ENCODE measurements around the gene ADRA2C. TPM values are rescaled to one million over a fixed set of nuclear protein-coding genes. Genes with fewer than 3 reads are reported as not detected.

ADRA2C gene
- total and polyA plus RNA-seq, 2 donors = 0.33 to 4.4 TPM

DNA sequence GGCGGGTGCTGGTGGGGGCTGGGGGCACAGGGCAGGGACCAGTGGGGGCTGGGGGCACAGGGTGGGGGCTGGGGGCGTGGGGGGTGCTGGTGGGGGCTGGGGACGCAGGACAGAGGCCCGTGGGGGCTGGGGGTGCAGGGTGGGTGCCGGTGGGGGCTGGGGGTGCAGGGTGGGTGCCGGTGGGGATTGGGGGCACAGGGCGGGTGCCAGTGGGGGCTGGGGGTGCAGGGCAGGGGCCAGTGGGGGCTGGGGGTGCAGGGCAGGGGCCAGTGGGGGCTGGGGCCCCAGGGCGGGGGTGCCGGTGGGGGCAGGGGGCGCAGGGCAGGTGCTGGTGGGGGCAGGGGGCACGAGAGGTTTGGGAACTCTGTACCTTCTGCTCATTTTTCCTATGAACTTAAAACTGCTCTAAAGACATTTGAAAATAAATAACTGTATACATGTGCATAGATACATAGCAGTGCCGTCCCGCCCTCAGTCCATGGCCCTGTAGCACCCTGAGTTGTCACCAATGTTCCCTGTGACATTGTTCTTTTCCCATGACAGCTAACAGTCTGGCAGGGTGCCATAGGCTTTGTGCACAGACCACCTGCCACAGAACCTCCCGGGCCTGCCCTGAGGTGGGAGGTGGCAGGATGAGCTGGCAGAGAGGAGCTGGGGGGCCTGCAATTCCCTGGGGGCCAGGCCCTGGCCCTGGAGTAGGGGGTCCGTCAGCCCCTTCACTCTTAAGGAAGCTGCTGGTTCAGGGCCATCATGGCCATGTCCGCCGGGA, 35.6 kb upstream of the ADRA2C start:
- peaks cover under 1 to 13% of the 10 kb centered on the region in 2 donors for H3K27me3 ChIP-seq (ENCODE audit: control insufficient read depth in 2 of 2, insufficient read depth in 1 of 2, low read length in 1 of 2)
- DNase-seq (ENCODE audit: low read depth in 6 of 9, low spot score in 9 of 9) = no peak
- H3K27ac ChIP-seq (ENCODE audit: low read depth in 1 of 2, low read length in 1 of 2) = no peak overlapping the region
- 88% methylated on average over 17 of the region's 17 CpGs for WGBS
- H3K9me3 ChIP-seq (ENCODE audit: control insufficient read depth in 2 of 2, insufficient read depth in 1 of 2, low read length in 1 of 2) = no peaks in the 10 kb centered on the region
- H3K4me1 ChIP-seq (ENCODE audit: control insufficient read depth in 2 of 2, insufficient read depth in 2 of 2, low read length in 2 of 2) = no peaks in the 10 kb centered on the region
- H3K4me3 ChIP-seq (ENCODE audit: low read length in 2 of 2) = no peak overlapping the region
- H3K36me3 ChIP-seq (ENCODE audit: control insufficient read depth in 2 of 2, insufficient read depth in 2 of 2, low read length in 1 of 2) = no peaks in the 10 kb centered on the region

DNA sequence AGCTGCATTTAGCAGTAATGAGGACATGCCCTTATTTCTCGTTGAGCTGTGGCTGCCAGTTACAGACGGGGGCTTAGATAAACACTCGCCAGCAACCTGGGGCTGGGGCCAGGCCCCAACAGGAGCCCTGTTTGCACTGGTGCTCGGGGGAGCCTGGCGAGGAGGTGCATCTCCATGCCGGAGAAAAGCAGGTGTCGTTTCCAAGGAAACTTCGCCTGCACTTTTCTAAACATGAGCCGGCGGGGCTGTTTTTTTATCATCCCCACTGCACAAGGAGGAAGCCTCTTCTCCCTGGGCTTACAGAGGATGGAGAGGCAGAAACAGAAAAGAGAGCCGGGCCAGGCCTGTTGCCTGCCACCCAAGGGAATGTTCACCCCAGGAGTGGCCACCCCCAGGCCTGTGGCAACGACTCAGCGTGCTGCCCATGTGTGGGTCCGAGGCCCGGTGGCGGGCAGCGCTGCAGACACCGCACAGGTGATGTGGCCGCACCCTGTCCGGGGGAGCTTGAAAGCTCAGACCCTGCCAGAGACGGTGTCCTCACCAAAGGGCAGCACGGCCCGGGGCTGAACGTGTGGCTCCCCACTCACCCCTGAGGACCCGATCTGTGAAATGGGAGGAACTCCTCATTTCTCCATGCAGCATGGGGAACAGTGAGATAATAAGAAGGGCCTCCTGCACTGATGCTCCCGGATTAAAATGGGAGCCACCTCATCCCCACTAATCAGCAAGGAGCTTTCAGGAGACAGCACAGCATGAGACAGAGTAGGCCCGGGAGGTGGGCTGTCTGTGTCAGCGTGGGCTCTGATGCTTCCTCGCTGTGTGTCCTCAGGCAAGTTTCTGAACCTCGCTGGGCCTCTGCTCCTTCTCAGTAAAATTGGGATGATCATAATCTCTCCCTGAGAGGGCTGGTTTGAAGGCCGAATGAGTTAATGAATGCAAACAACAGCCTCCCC, 33.8 kb upstream of the ADRA2C start:
- no peak for DNase-seq (ENCODE audit: low read depth in 6 of 9, low spot score in 9 of 9)
- 84% methylated on average over 31 of the region's 31 CpGs for WGBS
- Histone ChIP-seq H3K9me3 (ENCODE audit: control insufficient read depth in 2 of 2, insufficient read depth in 1 of 2, low read length in 1 of 2) (no peaks in the 10 kb centered on the region), H3K4me1 (ENCODE audit: control insufficient read depth in 2 of 2, insufficient read depth in 2 of 2, low read length in 2 of 2) (no peaks in the 10 kb centered on the region), H3K4me3 (ENCODE audit: low read length in 2 of 2) (no peak overlapping the region), H3K27me3 (ENCODE audit: control insufficient read depth in 2 of 2, insufficient read depth in 1 of 2, low read length in 1 of 2) (peaks cover 0 to 3% of the 10 kb centered on the region in 2 donors), H3K36me3 (ENCODE audit: control insufficient read depth in 2 of 2, insufficient read depth in 2 of 2, low read length in 1 of 2) (no peaks in the 10 kb centered on the region), H3K27ac (ENCODE audit: low read depth in 1 of 2, low read length in 1 of 2) (no peak overlapping the region)

DNA sequence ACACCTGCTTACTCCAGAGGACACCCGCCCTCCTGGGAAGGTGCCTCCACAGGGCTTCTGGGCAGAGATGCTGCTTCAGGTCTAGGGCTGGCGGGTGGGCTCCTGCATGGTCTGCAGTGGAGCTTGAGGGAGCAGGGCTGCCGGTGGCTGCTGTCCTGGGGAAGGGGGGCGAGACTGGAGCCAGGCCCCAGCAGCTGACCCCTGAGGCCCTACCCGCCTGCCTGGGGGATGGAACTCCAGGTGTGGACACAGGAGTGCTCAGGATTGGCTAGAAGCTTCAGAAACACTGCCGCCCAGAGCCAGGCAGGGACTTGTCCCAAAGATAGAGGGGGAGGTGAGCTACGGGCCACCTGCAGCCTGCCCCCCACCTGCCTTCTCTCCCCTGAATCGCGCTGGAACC, 33.0 kb upstream of the ADRA2C start:
- H3K4me1 ChIP-seq (ENCODE audit: control insufficient read depth in 2 of 2, insufficient read depth in 2 of 2, low read length in 2 of 2) = no peaks in the 10 kb centered on the region
- no peak overlapping the region for H3K4me3 ChIP-seq (ENCODE audit: low read length in 2 of 2)
- 63% methylated on average over 9 of the region's 9 CpGs for WGBS
- no peaks in the 10 kb centered on the region for H3K36me3 ChIP-seq (ENCODE audit: control insufficient read depth in 2 of 2, insufficient read depth in 2 of 2, low read length in 1 of 2)
- peaks cover 0 to 3% of the 10 kb centered on the region in 2 donors for H3K27me3 ChIP-seq (ENCODE audit: control insufficient read depth in 2 of 2, insufficient read depth in 1 of 2, low read length in 1 of 2)
- H3K27ac ChIP-seq (ENCODE audit: low read depth in 1 of 2, low read length in 1 of 2) = no peak overlapping the region
- DNase-seq (ENCODE audit: low read depth in 6 of 9, low spot score in 9 of 9) = no peak
- H3K9me3 ChIP-seq (ENCODE audit: control insufficient read depth in 2 of 2, insufficient read depth in 1 of 2, low read length in 1 of 2) = no peaks in the 10 kb centered on the region

DNA sequence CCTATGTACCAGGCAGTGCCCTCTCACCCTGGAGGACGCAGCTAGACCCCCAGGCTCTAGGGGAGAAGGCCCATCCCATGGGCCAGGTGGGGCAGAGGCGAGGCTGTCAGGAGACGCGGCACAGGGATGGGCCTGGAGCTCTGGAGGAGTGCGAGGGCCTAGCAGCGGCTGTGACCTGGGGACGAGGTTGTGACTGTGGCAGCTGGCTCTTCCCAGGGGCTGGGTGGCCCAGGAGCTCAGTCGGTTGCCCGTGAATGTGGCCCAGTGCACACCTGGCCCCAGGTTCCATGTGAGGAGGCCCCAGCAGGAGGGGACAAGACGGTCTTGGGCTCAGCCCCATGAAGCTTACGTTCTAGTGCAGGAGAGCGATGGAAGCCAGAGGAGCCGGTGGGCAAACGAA, 31.0 kb upstream of the ADRA2C start:
- Histone ChIP-seq H3K36me3 (ENCODE audit: control insufficient read depth in 2 of 2, insufficient read depth in 2 of 2, low read length in 1 of 2) (no peaks in the 10 kb centered on the region), H3K4me3 (ENCODE audit: low read length in 2 of 2) (no peak overlapping the region), H3K27ac (ENCODE audit: low read depth in 1 of 2, low read length in 1 of 2) (no peak overlapping the region), H3K9me3 (ENCODE audit: control insufficient read depth in 2 of 2, insufficient read depth in 1 of 2, low read length in 1 of 2) (no peaks in the 10 kb centered on the region), H3K4me1 (ENCODE audit: control insufficient read depth in 2 of 2, insufficient read depth in 2 of 2, low read length in 2 of 2) (no peaks in the 10 kb centered on the region), H3K27me3 (ENCODE audit: control insufficient read depth in 2 of 2, insufficient read depth in 1 of 2, low read length in 1 of 2) (peaks cover 0 to 3% of the 10 kb centered on the region in 2 donors)
- 93% methylated on average over 14 of the region's 14 CpGs for WGBS
- DNase-seq (ENCODE audit: low read depth in 6 of 9, low spot score in 9 of 9) = no peak

DNA sequence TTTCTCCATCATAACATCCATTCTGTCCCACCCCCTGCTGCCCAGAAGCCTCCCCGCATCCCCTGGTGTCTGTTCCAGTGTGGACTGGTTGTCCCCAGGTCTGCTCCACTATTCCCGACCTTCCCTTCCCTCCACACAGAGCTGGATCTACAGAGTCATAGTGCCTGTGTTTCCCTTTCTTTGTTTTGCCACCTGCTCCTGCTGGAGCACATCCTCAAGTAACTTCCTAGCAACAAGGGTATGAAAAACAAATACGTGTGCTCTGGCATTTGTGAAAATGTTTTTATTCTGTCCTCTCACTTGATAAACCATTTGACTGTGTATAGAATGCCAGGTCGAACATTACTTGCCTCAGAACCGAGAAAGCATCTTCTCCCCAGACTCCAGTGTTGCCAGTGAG, 29.9 kb upstream of the ADRA2C start:
- Histone ChIP-seq H3K36me3 (ENCODE audit: control insufficient read depth in 2 of 2, insufficient read depth in 2 of 2, low read length in 1 of 2) (no peaks in the 10 kb centered on the region), H3K27me3 (ENCODE audit: control insufficient read depth in 2 of 2, insufficient read depth in 1 of 2, low read length in 1 of 2) (peaks cover 0 to 3% of the 10 kb centered on the region in 2 donors), H3K27ac (ENCODE audit: low read depth in 1 of 2, low read length in 1 of 2) (no peak overlapping the region), H3K4me1 (ENCODE audit: control insufficient read depth in 2 of 2, insufficient read depth in 2 of 2, low read length in 2 of 2) (no peaks in the 10 kb centered on the region), H3K4me3 (ENCODE audit: low read length in 2 of 2) (no peak overlapping the region), H3K9me3 (ENCODE audit: control insufficient read depth in 2 of 2, insufficient read depth in 1 of 2, low read length in 1 of 2) (no peaks in the 10 kb centered on the region)
- DNase-seq (ENCODE audit: low read depth in 6 of 9, low spot score in 9 of 9) = no peak
- 90% methylated on average over 5 of the region's 5 CpGs for WGBS

DNA sequence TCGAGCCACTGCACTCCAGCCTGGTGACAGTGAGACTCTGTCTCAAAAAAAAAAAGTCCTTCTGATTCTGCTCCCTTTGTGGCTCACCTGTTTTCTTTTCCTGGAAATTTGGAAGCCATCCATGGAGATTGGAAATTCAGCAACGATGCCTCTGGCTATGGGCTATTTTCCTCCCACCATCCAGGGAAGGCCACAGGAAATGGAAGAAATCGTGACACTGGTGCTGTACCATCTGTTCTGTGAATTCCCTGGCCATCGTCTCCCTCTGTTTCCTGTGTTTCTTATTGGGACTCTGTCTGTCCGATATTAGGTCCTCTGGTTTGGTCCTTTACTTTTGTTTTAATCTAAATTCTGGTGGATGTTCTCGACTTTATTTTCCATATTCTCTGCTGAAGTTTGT, 29.4 kb upstream of the ADRA2C start:
- no peaks in the 10 kb centered on the region for H3K9me3 ChIP-seq (ENCODE audit: control insufficient read depth in 2 of 2, insufficient read depth in 1 of 2, low read length in 1 of 2)
- no peak overlapping the region for H3K27ac ChIP-seq (ENCODE audit: low read depth in 1 of 2, low read length in 1 of 2)
- no peaks in the 10 kb centered on the region for H3K27me3 ChIP-seq (ENCODE audit: control insufficient read depth in 2 of 2, insufficient read depth in 1 of 2, low read length in 1 of 2)
- no peaks in the 10 kb centered on the region for H3K36me3 ChIP-seq (ENCODE audit: control insufficient read depth in 2 of 2, insufficient read depth in 2 of 2, low read length in 1 of 2)
- 57% methylated on average over 6 of the region's 6 CpGs for WGBS
- DNase-seq (ENCODE audit: low read depth in 6 of 9, low spot score in 9 of 9) = no peak
- H3K4me1 ChIP-seq (ENCODE audit: control insufficient read depth in 2 of 2, insufficient read depth in 2 of 2, low read length in 2 of 2) = no peaks in the 10 kb centered on the region
- no peak overlapping the region for H3K4me3 ChIP-seq (ENCODE audit: low read length in 2 of 2)

DNA sequence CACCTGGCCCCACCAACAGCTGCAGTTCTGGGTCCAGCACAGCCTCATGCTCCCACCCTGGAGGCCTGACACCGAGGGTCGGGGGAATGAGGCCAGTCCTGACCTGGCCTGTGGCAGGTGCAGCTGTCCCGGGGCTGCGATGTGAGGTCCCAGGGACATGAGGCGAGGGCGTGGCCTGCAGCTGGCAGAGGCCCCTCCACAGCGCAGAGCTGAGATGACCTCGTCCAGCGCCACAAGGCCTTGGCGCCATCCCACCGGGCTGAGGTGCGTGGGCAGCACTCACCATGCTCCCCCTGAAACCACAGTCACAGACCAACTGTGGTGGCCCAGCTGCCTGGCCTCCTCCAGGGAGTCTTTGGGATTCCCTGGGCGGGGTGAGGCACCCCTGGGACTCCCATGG, 26.6 kb upstream of the ADRA2C start:
- no peak for DNase-seq (ENCODE audit: low read depth in 6 of 9, low spot score in 9 of 9)
- peaks cover 0 to 18% of the 10 kb centered on the region in 2 donors for H3K27me3 ChIP-seq (ENCODE audit: control insufficient read depth in 2 of 2, insufficient read depth in 1 of 2, low read length in 1 of 2)

DNA sequence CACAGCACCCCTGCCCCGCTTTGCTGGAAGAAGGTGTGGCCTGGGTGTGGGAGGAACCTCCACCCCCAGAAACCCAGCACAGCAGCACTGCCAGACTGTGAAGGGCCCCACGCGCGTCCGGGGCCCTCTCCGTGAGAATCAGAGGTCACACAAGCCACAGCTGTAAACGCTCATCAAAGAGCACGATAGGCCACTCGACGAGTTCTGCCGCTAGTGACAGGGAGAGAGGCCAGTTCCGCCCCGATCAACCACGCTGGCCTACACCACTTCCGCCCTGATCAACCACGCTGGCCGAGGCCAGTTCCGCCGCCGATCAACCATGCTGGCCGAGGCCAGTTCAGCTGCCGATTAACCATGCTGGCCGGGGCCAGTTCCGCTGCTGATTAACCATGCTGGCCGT, 25.9 kb upstream of the ADRA2C start:
- 87% methylated on average over 25 of the region's 25 CpGs for WGBS
- H3K4me1 ChIP-seq (ENCODE audit: control insufficient read depth in 2 of 2, insufficient read depth in 2 of 2, low read length in 2 of 2) = no peaks in the 10 kb centered on the region
- no peak overlapping the region for H3K4me3 ChIP-seq (ENCODE audit: low read length in 2 of 2)
- no peaks in the 10 kb centered on the region for H3K36me3 ChIP-seq (ENCODE audit: control insufficient read depth in 2 of 2, insufficient read depth in 2 of 2, low read length in 1 of 2)
- DNase-seq (ENCODE audit: low read depth in 6 of 9, low spot score in 9 of 9) = no peak
- H3K27ac ChIP-seq (ENCODE audit: low read depth in 1 of 2, low read length in 1 of 2) = no peak overlapping the region
- peaks cover 0 to 22% of the 10 kb centered on the region in 2 donors for H3K27me3 ChIP-seq (ENCODE audit: control insufficient read depth in 2 of 2, insufficient read depth in 1 of 2, low read length in 1 of 2)
- no peaks in the 10 kb centered on the region for H3K9me3 ChIP-seq (ENCODE audit: control insufficient read depth in 2 of 2, insufficient read depth in 1 of 2, low read length in 1 of 2)

More for the DNA sequence above, 26.6 kb upstream of the ADRA2C start:
- Histone ChIP-seq H3K4me3 (ENCODE audit: low read length in 2 of 2) (no peak overlapping the region), H3K4me1 (ENCODE audit: control insufficient read depth in 2 of 2, insufficient read depth in 2 of 2, low read length in 2 of 2) (no peaks in the 10 kb centered on the region), H3K27ac (ENCODE audit: low read depth in 1 of 2, low read length in 1 of 2) (no peak overlapping the region), H3K9me3 (ENCODE audit: control insufficient read depth in 2 of 2, insufficient read depth in 1 of 2, low read length in 1 of 2) (no peaks in the 10 kb centered on the region), H3K36me3 (ENCODE audit: control insufficient read depth in 2 of 2, insufficient read depth in 2 of 2, low read length in 1 of 2) (no peaks in the 10 kb centered on the region)
- WGBS = 94% methylated on average over 13 of the region's 13 CpGs
